WI38 (cell line): ENCODE data around the gene STK11.

Experiments used
- H3K4me3 ChIP-seq: 2 replicates; pipeline ENCODE4 v1.5.1; 2011; ENCODE audit warnings: low read depth, mild to moderate bottlenecking, control low read depth, low read length
- TF ChIP-seq, protein P1 (sequence below): IDR thresholded peaks from 2 replicates; pipeline ENCODE4 v1.5.1; 2012; ENCODE audit warnings: low read depth, mild to moderate bottlenecking, control low read depth, low read length

The STK11 gene

DNA sequence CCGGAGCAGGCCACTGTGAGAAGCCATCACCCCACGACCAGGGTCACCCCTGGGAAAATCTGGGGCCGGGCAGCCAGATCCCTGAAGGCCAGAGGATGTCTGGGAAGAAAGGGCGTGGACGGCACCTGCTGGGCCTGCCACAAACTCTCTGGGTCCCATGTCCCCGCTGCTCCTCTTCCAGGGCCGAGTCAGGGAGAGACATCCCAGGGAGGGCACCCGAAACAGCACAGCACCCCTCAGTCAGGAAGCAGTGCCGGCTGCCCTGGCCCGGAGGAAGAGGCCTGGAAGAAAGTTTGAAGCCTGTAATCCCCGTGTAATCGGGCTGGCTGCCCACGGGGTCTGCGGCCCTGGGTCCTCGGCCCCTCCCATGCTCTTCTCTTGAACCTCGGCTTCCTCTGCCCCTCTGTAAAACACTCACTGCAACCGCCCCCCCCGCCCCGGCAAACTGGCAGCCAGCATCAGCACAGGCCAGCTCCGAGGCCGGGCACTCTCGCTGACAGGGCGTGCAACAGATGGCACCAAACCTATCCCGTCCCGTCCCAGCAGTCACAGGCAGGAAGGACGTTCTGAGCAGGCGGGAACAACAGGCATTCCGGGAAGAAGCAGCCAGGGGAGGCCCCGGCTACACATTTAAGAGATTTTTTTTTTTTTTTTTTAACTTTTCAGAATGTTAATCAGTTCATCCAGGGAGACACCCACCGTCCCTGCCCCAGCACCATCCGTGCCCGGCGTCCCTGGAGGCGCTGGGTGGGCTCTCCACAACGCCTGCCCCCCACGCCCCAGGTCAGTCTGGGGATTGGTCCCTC, 33.0 kb upstream of the STK11 start:
- TF ChIP-seq, protein P1, sequence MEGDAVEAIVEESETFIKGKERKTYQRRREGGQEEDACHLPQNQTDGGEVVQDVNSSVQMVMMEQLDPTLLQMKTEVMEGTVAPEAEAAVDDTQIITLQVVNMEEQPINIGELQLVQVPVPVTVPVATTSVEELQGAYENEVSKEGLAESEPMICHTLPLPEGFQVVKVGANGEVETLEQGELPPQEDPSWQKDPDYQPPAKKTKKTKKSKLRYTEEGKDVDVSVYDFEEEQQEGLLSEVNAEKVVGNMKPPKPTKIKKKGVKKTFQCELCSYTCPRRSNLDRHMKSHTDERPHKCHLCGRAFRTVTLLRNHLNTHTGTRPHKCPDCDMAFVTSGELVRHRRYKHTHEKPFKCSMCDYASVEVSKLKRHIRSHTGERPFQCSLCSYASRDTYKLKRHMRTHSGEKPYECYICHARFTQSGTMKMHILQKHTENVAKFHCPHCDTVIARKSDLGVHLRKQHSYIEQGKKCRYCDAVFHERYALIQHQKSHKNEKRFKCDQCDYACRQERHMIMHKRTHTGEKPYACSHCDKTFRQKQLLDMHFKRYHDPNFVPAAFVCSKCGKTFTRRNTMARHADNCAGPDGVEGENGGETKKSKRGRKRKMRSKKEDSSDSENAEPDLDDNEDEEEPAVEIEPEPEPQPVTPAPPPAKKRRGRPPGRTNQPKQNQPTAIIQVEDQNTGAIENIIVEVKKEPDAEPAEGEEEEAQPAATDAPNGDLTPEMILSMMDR: no peak
- H3K4me3 ChIP-seq: peak overlapping the region; percentile 86

DNA sequence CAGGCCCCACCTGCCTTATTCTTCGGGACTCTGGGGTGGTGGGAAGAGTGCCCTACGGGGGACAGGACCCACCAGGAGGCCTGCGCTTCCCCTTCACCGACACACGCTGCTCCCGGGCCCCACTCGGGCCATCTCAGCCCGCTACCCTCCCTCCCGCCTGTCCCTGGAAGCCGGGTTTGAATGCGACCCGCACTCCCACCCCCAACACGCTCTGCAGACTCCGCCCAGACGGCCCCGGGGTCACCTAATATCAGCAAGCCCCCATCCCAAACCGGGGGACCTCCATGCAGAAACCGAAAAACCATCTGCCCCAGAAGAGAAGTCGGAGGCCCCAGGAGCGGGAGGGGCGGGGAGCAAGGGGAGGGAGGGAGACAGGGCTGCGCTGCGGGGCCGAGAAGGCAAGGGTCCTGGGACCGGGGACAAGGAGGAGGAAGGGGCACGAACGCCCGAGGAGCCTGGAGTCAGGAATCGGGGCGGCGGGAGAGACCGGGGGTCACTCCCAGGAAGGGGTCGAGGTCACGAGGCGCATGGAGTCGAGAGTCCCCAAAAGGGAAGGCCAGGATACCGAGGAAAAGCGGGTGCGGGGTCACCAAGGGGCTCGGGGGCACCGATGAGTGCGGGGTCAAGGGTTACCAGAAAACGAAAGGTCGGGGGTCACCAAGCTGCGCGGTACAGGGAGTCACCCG, 32.3 kb upstream of the STK11 start:
- TF ChIP-seq, protein P1: no peak
- peak overlapping the region; percentile 86 for H3K4me3 ChIP-seq

DNA sequence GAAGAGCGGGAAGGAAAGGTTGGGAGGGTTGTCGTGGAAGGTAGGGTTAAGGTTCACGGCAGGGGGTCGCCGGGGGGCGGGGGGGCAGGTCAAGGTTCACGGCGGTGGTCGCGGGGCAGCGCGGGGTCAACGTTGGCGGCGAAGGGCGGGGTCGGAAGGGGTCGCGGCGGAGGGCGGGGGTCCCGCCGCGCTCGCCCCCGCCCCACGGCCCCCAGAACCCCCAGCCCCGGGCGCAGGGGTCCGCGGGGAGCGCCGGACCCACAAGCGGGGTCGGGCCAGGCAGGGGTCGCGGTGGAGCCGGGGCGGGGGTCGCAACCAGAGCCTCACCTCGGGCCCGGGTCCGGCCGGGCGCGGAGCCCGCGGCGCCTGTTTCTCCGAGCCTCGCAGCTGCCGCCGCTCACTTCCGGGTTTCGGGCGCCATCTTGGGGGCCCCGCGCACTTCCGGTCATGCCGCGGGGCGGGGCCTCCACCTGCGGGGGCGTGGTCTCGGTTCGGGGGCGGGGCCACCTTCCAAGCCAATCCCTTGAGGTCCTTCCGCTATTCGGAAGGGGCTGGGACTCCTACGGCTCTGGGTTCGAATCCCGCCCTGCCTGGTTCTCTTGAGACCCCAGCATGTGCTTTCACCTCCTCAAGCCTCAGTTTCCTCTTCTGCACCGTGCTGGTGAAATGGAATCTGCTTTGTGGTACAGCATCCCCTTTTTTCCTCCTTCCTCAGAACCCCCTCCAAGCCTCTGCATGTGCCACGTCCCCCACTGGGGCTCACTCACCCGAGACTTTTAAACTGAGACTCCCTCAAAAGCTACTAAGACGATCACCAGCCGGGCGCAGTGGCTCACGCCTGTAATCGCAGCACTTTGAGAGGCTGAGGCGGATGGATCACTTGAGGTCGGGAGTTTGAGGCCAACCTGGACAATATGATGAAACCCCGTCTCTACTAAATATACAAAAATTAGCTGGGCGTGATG, 31.5 kb upstream of the STK11 start, which contains the start of gene SBNO2:
Gene SBNO2, minus strand, starts transcription at position 424 of the 965 bp plus-strand sequence. CDS start 19,992 bp downstream, outside the sequence.
- TF ChIP-seq, protein P1: no peak
- H3K4me3 ChIP-seq: peak within 1 kb of the TSS; percentile 86

DNA sequence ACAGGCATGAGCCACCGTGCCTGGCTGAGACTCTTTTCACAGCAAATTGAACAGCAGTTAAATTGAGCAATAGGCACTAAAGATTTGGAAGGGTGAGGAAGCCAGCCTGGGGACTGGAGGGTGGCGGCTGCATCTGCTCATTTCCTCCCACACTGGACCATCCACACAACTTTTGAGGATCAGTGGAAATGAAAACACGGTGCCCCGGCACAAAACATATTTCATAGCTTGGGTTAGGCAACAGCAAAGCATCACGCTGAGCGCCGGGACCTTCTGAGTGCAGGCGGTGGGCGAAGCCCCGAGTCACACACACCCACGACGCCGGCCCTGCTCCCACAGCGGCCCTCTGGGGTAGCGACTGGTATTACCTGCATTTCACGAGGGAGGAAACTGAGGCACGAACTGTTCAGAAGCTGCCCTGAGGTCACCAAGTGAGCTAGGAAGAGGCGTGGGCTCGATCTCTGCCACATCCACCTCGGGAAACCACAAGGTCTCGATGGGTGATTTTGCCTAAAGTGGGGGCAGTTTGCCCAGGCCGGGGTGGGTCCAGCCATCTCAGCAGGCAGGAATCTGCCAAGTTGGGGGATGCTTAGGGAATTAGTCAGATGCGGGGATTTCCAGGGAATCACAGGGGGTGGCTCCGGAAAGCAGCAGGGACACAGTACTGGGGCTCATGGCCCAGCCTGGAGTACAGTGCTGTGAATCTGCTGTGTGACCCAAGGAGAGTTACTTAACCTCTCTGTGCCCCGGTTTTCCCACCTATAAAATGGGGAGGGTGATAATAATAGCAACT, 28.1 kb upstream of the STK11 start:
- peak overlapping the region; percentile 45 for H3K4me3 ChIP-seq
- TF ChIP-seq, protein P1: 0 out of 2 replicates have a peak, but pooled peaks have one; percentile 12

DNA sequence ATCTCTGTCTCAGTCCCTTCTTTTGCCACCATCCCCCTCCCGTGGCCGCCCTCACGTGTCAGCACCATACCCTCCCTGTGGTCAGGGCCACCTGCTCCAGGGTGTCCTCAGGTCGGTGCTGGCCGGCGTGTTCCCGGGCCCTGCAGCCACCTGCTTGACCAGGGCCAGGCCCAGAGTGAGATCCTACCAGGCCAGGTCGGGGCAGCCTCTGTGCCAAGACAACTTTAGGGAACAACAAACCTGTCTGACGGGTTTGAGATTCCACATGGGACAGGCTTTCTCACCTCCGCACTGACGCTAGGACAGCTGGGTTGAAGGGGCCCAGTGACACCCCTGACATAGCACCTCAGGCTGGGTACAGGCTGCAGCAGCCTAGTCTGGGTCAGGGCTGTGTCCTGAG, 24.0 kb upstream of the STK11 start:
- H3K4me3 ChIP-seq: no peak overlapping the region
- TF ChIP-seq, protein P1: no peak

DNA sequence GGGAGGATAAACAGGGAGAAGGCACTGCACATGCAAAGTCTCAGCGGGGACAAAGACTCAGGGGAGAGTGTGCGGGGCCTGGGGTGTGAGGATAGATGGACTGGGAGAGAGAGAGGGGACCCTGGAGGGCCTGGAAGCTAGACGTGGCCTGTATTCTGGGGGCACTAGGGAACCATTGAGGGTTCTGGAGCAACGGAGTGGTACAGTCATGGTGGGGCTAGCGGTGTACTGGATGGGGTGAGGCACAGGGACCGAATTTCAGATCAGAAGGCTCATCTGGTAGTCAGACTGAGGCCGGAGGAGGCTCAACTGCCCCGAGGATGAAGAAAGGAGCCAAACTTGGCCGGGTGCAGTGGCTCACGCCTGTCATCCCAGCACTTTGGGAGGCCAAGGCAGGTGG, 23.5 kb upstream of the STK11 start:
- TF ChIP-seq, protein P1: no peak
- no peak overlapping the region for H3K4me3 ChIP-seq
